WTC11 (cell line): ENCODE measurements around the gene MT1M. TPM values are rescaled to one million over a fixed set of nuclear protein-coding genes. Genes with fewer than 3 reads are reported as not detected.

Source experiments
- ATAC-seq: fragments of 200-7000 bp; cut with Tn5 transposase; 2 replicates; pipeline ENCODE4 v1.10.0; 2021; ENCODE audit warnings: mild to moderate bottlenecking, moderate library complexity
- CTCF ChIA-PET: fragments of 300-600 bp; sonication (Branson Sonifier 250); formaldehyde crosslinking; loops from one replicate; lab custom pipeline; 2021; ENCODE audit warnings: antibody characterized with exemption; lab: Charles Lee
- POLR2A ChIA-PET: fragments of 350-600 bp; sonication (Branson Sonifier 250); formaldehyde crosslinking; loops from one replicate; lab custom pipeline; 2021; ENCODE audit warnings: antibody characterized with exemption; lab: Charles Lee
- DNase-seq: peaks from one replicate; pipeline ENCODE4 v3.0.0; 2021; ENCODE audit warnings: low spot score
- H3K27ac Mint-ChIP-seq: 2 replicates; pipeline ENCODE4 v1.8.0; 2021; ENCODE audit warnings: mixed read lengths
- H3K27me3 Mint-ChIP-seq: 2 replicates; pipeline ENCODE4 v1.8.0; 2021; ENCODE audit warnings: low read depth, mild to moderate bottlenecking, moderate library complexity, mixed read lengths
- H3K36me3 Mint-ChIP-seq: 2 replicates; pipeline ENCODE4 v1.8.0; 2021; ENCODE audit warnings: mixed read lengths
- H3K4me1 Mint-ChIP-seq: 2 replicates; pipeline ENCODE4 v1.8.0; 2022; ENCODE audit warnings: mixed read lengths
- H3K4me3 Mint-ChIP-seq: 2 replicates; pipeline ENCODE4 v1.8.0; 2021; ENCODE audit warnings: mild to moderate bottlenecking, moderate library complexity, mixed read lengths
- H3K9me3 Mint-ChIP-seq: 2 replicates; pipeline ENCODE4 v1.8.0; 2021; ENCODE audit warnings: mixed read lengths
- ARID4B ChIP-seq: sonication (generic); formaldehyde crosslinking; IDR thresholded peaks from 2 replicates; pipeline ENCODE4 v1.8.0; 2023; ENCODE audit warnings: missing genetic modification reagents, mild to moderate bottlenecking, borderline replicate concordance
- ATF1 ChIP-seq: sonication (generic); formaldehyde crosslinking; IDR thresholded peaks from 2 replicates; pipeline ENCODE4 v1.8.1; 2023; ENCODE audit warnings: mild to moderate bottlenecking, moderate library complexity, missing genetic modification reagents
- ATF6 ChIP-seq: sonication (generic); formaldehyde crosslinking; IDR thresholded peaks from 2 replicates; pipeline ENCODE4 v1.8.1; 2023; ENCODE audit warnings: mild to moderate bottlenecking, missing genetic modification reagents
- CREB1 ChIP-seq: sonication (generic); formaldehyde crosslinking; IDR thresholded peaks from 2 replicates; pipeline ENCODE4 v1.8.0; 2023; ENCODE audit warnings: mild to moderate bottlenecking, missing genetic modification reagents
- EMX1 ChIP-seq: fragments of 250-450 bp; sonication (Bioruptor Pico); IDR thresholded peaks from 2 replicates; pipeline ENCODE4 v1.8.0; 2021; ENCODE audit warnings: mild to moderate bottlenecking
- ETV6 ChIP-seq: sonication (generic); formaldehyde crosslinking; IDR thresholded peaks from 2 replicates; pipeline ENCODE4 v1.8.1; 2022; ENCODE audit warnings: mild to moderate bottlenecking, missing genetic modification reagents
- FOXK1 ChIP-seq: sonication (generic); formaldehyde crosslinking; IDR thresholded peaks from 2 replicates; pipeline ENCODE4 v1.8.0; 2022; ENCODE audit warnings: mild to moderate bottlenecking, moderate library complexity, missing genetic modification reagents
- HMGXB4 ChIP-seq: sonication (generic); formaldehyde crosslinking; IDR thresholded peaks from 2 replicates; pipeline ENCODE4 v1.8.1; 2023; ENCODE audit warnings: mild to moderate bottlenecking, moderate library complexity, missing genetic modification reagents
- NFYB ChIP-seq: sonication (generic); formaldehyde crosslinking; conservative IDR thresholded peaks from 2 replicates; pipeline ENCODE4 v1.8.0; 2022; ENCODE audit warnings: low read depth, missing genetic modification reagents
- NR3C1 ChIP-seq: sonication (generic); formaldehyde crosslinking; conservative IDR thresholded peaks from 2 replicates; pipeline ENCODE4 v1.8.1; 2023; ENCODE audit warnings: low read depth, mild to moderate bottlenecking, missing genetic modification reagents
- PRRX2 ChIP-seq: fragments of 250-450 bp; sonication (Bioruptor Pico); IDR thresholded peaks from 2 replicates; pipeline ENCODE4 v1.8.0; 2021; ENCODE audit warnings: mild to moderate bottlenecking
- RORB ChIP-seq: fragments of 250-450 bp; sonication (Bioruptor Pico); IDR thresholded peaks from 2 replicates; pipeline ENCODE4 v1.9.0; 2021; ENCODE audit warnings: mild to moderate bottlenecking
- SOX15 ChIP-seq: fragments of 250-450 bp; sonication (Bioruptor Pico); IDR thresholded peaks from 2 replicates; pipeline ENCODE4 v1.9.0; 2021; ENCODE audit warnings: mild to moderate bottlenecking
- ZNF232 ChIP-seq: sonication (generic); formaldehyde crosslinking; IDR thresholded peaks from 2 replicates; pipeline ENCODE4 v1.8.0; 2022; ENCODE audit warnings: mild to moderate bottlenecking, missing genetic modification reagents
- ZNF396 ChIP-seq: fragments of 250-450 bp; sonication (Bioruptor Pico); IDR thresholded peaks from 2 replicates; pipeline ENCODE4 v1.8.0; 2021; ENCODE audit warnings: mild to moderate bottlenecking, moderate library complexity, borderline replicate concordance
- total RNA-seq: library from RNA; stranded (reverse); gene quantifications from 3 replicates; pipeline ENCODE4 v1.2.3, GENCODE V29; 2021
- TF ChIP-seq, protein P1 (sequence below): sonication (generic); formaldehyde crosslinking; IDR thresholded peaks from 2 replicates; pipeline ENCODE4 v1.8.0; 2022; ENCODE audit warnings: mild to moderate bottlenecking, missing genetic modification reagents
- TF ChIP-seq, protein P2 (sequence below): fragments of 250-450 bp; sonication (Bioruptor Pico); conservative IDR thresholded peaks from 2 replicates; pipeline ENCODE4 v1.9.0; 2021; ENCODE audit warnings: mild to moderate bottlenecking

Gene MT1M
- total RNA-seq, 1 experiment from 2014 or later, result 4.7 TPM

- DNase-seq, result no peak
- ChIA-PET CTCF (interaction anchor here (2.2 kb wide), 1 partner anchor 29 kb away, joined by 10 read pairs; no protein-coding TSS in a partner anchor), POLR2A (no interaction called here)
- Mint-ChIP-seq H3K36me3 (peaks cover 3% of the 10 kb centered on the region; the same call in 1 of the 2 replicates), H3K4me3 (no peak overlapping the region), H3K27ac (no peak overlapping the region), H3K27me3 (peaks cover 100% of the 10 kb centered on the region), H3K4me1 (peaks cover 34% of the 10 kb centered on the region), H3K9me3 (no peaks in the 10 kb centered on the region)
- no peak for ATAC-seq
- TF ChIP-seq NFYB (CRISPR knock-in tag) (no peak), NR3C1 (CRISPR knock-in tag) (no peak), ZNF396 (no peak), FOXK1 (CRISPR knock-in tag) (no peak), ARID4B (CRISPR knock-in tag) (no peak), ZNF232 (CRISPR knock-in tag) (no peak), ATF1 (no peak), PRRX2 (CRISPR knock-in tag) (no peak), EMX1 (no peak), ETV6 (CRISPR knock-in tag) (no peak), SOX15 (no peak), RORB (no peak), ATF6 (no peak), CREB1 (CRISPR knock-in tag) (no peak), HMGXB4 (CRISPR knock-in tag) (no peak)
- TF ChIP-seq, protein P1, sequence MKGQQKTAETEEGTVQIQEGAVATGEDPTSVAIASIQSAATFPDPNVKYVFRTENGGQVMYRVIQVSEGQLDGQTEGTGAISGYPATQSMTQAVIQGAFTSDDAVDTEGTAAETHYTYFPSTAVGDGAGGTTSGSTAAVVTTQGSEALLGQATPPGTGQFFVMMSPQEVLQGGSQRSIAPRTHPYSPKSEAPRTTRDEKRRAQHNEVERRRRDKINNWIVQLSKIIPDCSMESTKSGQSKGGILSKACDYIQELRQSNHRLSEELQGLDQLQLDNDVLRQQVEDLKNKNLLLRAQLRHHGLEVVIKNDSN (CRISPR knock-in tag), result no peak
- TF ChIP-seq, protein P2, sequence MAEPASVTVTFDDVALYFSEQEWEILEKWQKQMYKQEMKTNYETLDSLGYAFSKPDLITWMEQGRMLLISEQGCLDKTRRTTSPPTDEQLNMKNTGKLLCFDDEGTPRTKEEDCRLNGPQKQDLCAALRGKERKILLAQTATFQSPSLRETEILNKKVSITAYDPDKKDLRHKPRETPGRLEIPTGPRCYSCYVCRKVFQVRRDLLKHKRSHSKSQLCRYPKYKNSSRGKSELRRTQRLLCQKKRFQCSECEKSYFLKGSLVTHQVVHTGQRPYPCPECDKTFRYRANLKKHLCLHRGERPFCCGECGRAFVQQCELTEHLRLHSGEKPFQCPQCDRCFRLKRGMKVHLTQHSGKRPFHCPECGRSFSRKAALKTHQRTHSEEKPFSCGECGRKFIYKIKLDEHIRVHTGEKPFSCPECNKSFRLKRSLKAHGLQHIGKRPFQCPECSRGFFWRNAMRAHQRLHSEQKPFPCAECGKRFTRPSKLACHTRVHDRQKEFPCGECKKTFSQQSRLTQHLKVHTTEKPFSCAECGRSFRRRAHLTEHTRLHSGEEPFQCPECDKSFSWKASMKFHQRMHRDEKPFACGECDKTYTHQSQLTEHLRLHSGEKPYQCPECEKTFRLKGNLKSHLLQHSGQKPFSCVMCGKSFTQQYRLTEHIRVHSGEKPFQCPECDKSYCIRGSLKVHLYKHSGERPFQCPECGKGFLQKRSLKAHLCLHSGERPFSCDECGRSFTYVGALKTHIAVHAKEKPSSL (CRISPR knock-in tag), result no peak
These were observed 2.9 kb upstream of the MT1M start for GRCh38 chr16:56629531-56629930.
